ENCODE results near the gene RTN4RL1. TPM values are rescaled to one million over a fixed set of nuclear protein-coding genes. Genes with fewer than 3 reads are reported as not detected.
"Not testable (repeated sequence)": the region's sequence is repeated elsewhere in the genome, so short reads cannot be mapped to it uniquely, and the experiment has no call there.

The RTN4RL1 gene
- total RNA-seq, 1 experiment from 2014 or later, result 0.67 TPM

DNA sequence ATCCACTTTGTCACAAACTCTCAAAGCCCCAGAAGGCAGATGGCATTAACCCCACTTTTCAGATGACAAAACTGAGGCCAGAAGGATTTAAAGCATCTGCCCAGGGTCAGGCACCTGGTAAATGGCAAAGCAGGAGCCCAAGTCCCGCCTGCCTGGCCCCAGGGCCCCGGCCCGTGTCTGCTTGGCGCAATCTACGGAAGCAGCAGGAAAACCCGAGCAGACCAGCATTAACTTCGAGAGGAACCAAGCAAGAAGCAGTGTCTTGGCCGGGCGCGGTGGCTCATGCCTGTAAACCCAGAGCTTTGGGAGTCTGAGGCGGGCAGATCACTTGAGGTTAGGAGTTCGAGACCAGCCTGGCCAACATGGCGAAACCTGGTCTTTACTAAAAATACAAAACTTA lies 21.6 kb downstream of the RTN4RL1 start:
- no peak for DNase-seq (ENCODE audit: low read depth)

DNA sequence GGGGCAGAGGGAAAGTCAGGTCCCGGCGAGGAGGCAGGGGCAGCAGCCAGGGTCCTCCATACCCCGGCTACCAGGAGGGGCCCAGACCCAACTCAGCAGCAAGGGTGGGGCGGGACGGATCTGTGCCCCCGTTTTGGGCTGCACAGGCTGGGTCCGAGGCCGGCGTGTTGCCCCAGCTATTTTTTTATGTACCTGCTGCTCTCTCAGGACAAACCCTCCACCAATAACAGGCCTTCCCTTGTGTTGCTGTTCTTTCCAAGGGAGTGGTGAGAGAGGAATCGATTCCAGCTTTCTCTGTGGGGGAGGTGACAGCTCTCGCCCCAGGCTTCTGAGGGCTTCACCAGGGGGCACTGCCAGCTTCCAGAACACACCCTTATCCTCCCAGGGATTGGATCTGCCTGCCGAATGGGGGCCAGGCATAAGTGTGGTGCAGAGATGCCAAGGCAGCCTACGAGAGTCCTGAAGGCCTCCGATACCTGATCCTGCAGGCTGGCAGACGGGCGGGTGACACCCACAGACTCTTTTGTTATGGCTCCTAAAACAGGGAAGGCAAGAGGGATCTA lies 22.3 kb downstream of the RTN4RL1 start:
- DNase-seq (ENCODE audit: low read depth), result no peak

DNA sequence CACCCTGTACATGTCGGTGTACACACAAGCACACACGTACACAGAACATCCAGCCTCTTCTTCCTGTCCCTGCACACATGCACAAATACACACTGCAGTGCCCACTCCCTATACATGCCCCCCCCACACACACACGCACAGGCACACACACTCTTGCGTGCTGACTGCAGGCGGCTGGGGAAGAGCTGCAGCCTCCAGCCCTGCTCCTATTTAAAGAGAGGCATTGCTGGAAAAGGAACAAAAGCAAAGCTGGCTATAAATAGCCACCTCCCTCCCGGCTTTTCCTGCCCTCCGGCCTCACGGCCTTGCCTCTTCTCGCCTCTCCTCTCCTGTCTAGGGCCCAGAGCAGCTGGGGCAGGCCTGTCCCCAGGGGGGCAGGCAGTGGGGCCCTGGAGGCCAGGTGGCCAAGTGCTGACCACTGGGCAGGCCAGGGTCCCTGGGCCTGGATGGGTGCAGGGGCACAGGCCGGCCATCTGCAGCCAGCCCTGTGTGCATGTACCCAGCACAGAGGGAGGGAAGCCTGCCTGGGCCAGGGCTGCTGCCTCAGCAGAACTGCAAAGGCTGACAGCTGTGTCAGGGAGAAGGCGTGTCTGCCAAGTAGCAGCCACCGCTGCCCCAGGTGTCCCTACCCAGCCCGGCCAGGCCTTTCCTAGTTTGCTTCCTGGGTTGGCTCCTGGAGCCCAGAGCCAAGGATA lies 25.4 kb downstream of the RTN4RL1 start:
- peak; percentile 47 for DNase-seq (ENCODE audit: low read depth)

DNA sequence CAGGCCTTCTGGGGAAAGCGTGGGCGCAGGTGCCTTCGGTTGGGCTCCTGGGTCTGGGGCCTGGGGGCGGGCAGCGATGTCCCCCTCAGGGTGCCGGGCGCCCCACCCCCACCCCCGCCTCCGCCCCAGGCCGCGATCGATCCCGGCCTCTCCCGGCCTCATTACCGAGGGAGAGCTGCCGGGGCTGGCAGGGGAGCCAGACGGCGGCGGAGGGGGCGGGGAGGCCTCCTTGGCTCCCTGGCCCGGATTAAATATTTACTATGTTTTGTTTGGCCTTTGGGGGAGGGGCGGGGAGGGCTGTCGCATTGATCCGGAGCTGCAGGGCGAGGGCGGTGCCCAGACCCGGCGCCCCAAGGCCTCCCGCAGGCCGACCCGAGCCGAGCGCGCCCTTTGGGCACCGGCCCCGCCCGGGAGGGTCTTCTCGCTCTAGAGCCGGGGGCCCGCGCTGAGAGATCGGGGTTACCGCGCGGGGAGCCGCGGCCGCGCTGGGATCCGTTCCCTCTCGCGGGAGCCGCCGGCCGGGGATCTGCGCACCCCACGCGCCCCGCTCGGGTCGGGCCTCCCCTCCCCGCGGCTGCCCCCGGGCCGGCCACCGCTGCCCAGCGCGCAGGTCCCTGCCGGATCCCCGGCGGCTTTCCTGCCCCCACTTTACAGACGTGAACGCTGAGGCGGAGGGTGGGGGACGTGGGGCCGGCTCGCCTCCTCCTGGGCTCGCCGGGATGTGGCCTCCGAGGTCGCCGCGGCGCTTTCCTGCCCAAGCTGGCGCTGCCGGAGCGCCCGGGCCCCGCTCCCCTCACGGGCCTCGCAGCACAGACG lies 27.0 kb downstream of the RTN4RL1 start:
- DNase-seq (ENCODE audit: low read depth), result no peak

DNA sequence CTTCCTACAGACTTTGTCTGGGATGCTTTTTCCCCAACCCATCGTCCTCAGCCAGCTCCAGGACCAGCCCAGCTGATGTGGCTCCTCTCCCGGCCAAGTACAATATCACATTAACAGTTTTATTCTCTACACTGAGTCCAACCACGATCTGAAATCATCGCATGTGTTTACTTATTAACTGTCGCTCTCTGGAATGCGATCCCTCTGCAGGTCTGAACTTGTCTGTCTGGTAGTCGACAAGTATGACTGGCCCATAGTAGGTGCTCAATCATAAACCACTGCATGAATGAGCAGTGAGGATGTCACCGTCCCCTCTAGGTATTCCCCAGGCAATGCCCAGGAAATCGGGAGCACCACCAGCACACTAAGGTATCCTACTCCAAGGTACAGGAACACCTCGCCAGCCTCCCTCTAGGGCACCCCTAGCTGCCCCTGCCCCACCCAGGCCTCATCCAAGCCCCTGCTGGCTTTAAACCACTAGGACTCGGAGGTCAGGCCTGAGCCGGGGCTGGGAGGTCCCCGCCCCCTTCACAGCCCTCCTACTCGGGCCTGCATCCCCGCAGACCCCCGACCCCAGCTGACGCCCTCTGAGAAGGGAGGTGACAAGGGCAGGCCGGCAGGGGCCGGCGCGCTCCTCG lies 27.7 kb downstream of the RTN4RL1 start:
- DNase-seq (ENCODE audit: low read depth), result peak; percentile 21

DNA sequence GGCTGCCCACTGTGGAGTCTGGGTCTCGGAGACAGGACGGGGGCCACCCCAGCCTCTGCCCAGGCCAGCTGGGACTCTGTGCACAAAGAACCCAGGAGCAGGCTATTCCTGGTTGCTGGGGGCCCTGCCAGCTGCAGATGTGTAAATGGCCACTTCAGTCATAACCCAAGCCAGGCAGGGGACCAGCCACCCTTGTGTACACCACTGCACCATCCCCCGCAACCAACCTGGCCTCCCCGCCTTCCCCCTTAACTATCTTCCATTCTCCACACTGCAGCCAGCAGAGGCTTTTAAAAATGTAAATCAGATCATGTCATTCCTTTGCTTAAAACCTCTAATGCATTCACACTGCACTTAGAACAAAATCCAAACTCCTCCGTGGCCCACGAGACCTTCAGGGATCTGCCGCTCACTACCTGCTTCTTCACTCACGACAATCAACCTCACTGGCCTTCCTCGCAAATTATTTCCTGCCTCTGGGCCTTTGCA lies 28.3 kb downstream of the RTN4RL1 start:
- DNase-seq (ENCODE audit: low read depth), result no peak

DNA sequence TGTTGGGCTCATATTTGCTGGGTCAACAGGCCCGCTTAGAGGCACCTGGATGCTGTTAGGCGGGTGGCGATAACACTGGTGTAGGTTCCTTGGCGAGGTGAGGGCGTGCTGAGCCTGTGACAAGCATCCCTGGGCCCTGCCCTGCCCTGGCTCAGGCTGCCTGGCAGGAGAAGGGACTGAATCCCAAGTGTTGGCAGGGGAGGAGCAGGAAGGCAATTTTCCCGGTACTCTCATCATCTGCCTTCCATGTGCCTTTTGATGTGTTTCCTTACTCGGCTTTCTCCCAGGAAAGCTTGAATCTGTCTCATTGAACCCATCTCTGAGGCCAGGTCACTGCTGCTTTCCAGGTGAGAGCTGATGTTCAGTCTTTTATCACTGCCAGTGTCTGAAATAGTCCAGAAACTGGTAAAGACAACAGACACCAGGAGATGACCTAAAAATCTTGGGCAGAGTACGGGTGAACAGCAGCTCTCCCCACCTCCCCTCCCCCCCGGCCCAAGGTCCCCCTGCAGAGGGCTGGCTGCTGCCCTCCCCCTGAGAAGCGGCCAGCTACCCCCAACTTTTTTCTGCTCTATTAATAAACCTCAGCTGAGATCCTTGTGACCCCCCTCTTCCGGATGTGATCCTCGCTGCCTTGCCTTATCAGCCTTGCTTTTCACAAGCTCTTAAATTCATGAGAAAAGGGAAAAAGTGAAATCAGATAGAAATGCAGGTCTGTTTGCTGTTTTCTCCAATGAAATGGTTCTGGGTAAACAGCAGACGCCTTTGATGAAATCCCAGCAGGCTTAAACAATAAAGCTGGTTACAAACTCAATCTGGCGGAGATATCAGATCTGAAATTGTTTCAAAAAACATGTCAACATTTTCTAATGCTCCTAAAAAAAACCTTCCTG lies 29.0 kb downstream of the RTN4RL1 start:
- no peak for DNase-seq (ENCODE audit: low read depth)

DNA sequence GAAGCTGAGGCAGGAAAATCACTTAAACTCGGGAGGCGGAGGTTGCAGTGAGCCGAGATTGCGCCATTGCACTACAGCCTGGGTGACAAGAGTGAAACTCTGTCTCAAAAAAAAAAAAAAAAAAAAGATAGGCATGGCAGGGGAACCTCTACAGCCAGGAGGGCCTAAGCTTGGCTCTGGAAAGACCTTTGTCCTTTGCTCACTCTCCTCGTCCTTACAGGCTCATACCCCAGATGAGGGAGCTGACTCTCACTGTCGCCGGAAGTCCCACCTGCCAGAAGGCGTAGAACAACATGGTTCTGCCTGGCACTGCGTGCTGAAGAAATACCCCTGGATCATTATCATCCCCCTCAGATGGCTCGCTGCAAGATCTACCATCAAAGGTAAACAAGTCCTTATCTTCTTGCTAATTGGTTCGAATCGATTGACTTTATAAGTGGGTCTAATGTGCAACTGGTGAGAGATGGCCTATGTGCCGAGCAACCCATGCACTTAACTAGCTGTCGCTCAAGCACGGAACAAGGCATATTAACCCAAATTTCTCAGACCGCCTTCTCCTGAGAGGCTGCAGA lies 29.7 kb downstream of the RTN4RL1 start:
- no peak for DNase-seq (ENCODE audit: low read depth)

DNA sequence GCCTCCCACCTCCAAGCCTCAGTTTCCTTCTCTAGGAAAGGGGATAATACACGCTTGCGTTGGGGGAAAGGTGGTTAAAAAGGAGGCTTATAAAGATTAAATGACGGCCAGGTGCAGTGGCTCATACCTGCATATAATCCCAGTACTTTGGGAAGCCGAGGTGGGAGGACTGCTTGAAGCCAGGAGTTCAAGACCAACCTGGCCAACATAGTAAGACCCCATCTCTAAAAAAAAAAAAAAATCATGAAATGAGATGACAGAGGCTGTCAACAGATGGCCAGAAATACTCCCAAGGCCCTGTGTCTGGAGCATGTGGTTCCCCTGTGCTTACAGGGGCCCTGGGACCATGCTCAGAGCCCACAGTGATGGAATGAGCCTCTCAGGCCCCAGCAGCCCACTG lies 30.4 kb downstream of the RTN4RL1 start:
- DNase-seq (ENCODE audit: low read depth), result no peak

DNA sequence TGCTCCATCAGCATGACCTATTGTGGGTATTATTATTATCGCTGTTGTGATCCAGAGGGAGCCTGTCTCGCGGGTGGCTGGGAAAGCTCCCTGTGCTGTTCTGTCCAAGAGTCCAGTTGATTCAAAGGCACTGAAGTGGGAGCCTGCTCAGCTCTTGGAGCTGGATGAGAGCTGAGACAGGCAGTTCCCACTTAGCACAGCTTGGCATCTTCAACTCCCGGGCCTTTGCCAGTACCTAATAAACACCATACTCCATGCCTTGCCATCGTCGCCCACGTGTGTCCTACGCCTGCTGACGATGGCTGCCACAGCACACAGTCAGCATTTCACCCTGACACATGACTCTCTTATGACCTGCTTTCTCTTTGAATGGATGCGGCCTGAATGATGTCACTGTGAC lies 32.6 kb downstream of the RTN4RL1 start:
- DNase-seq (ENCODE audit: low read depth), result no peak

DNA sequence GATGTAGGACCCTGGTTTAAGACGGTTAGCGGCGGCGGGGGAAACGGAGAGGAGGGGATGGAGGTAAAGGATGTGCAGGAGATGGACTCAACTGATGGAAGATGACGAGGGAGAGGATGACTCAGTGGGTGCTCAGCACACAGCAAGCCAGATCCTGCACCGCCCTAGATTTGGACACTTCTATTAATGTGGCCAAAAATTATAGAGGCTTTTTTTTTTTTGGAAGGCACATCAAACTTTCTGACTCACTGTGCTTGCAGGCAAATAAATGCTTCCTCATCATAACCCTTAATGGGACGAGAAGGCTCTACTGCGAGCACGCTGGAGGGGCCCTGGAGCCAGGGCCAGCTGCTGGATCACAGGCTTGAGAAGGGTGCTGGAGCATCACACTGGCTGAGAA lies 36.0 kb downstream of the RTN4RL1 start:
- peak; percentile 90 for DNase-seq (ENCODE audit: low read depth)

DNA sequence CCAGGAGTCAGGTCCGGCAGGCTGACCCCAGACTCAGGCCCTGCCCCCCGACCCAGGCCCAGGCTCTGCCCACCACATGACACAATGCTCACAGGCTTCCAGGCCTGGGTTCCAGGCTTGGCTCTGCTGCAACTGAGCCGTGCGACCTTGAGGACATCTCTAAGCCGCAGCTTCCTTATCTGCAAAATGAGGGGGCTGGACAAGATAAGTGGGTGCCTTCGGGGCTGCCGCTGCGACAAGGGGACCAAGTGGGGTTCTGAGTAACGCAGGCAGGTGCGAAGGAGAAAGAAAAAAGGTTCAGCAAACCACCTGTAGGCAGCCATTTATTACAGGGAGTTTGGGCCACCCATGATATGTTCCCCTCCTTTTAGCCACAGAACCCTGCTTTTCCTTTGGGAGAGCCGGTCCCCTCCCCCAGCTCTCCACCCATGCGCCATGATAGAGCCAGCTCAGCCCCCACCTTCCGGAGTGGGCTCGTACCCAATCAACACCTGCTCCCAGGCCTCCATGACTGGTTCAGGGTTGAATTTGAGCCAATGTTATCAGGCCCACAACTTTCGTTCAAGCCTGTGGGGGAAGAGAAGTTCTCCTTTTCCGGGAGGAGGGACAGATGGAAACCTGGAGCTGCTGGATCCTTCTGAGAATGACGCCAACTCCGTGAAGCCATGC lies 38.2 kb downstream of the RTN4RL1 start:
- DNase-seq (ENCODE audit: low read depth), result no peak

DNA sequence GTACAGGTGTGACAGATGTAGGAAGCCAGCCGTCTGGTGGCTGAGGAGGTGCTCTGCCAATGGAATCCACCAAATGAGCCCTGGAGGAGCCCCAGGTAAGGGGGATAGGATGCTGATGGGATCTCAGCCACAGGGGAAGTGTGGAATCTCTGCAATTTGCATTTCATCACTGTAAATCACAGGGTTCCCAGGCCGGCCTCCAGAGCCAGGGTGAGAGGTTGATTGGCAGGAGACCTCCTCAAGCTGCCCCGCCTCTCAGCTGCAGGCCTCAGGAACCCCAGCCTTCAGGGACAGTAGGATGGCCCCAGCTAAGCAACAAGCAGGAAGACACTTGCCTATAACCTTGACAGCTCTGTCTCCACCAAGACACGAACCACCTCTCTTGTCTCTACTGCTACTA lies 39.4 kb downstream of the RTN4RL1 start:
- DNase-seq (ENCODE audit: low read depth), result no peak

DNA sequence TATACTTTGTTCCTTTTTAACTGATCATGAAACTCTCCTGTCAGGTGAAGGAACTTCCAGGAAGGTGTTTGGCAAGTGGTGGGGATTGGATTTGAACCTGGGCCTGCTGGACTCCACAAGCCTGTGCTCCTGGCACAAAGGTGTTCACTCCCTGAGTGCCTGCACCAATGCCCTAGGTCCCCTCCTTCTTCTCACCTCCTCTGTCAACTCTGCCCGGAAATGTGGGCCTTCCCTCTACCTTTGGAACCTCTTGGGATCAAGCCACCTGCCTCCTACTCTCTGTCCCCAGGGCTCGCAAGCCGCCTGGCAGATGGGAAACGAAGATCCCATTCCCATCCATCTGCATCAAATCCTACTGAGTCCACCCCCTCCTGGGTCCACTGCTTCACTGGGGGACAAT lies 40.0 kb downstream of the RTN4RL1 start:
- no peak for DNase-seq (ENCODE audit: low read depth)

DNA sequence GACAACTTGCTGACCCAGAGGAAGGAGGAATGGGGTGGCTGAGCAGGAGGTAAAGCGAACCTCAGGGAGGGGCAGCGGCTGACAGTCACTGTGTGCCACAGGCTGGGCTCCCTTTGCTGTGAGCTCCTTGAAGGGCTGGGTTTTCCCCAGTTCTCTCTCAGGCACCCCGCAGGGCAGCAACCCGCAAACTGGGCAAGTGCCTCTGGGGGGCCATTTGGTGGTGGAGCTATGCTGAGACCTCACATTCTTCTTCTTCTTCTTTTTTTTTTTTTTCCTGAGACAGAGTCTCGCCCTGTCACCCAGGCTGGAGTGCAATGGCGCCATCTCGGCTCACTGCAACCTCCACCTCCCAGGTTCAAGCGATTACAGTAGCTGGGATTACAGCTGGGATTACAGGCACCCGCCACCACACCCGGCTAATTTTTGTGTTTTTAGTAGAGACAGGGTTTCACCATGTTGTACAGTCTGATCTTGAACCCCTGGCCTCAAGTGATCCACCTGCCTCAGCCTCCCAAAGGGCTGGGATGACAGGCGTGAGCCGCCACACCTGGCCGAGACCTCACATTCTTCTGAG lies 42.3 kb downstream of the RTN4RL1 start:
- DNase-seq (ENCODE audit: low read depth), result not testable (repeated sequence)

DNA sequence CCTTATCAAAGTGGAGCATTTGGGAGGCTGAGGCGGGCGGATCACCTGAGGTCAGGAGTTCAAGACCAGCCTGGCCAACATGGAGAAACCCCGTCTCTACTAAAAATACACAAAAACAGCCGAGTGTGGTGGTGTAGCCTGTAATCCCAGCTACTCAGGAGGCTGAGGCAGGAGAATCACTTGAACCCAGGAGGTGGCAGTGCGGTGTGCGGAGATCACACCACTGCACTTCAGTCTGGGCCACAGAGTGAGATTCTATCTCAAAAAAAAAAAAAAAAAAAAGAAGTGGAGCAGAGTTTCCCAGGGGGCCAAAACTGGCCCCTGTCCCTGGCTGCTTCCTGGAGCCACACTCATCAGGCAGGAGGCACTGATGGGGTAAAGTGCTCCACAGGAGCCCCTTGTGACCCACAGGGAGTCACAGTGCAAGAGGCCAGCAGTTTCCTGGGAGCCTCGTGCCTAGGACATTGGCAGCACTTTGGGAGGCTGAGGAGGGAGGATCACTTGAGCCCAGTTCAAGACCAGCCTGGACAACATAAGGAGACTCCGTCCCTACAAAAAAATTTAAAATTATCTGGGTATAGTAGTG lies 44.4 kb downstream of the RTN4RL1 start:
- DNase-seq (ENCODE audit: low read depth), result no peak

DNA sequence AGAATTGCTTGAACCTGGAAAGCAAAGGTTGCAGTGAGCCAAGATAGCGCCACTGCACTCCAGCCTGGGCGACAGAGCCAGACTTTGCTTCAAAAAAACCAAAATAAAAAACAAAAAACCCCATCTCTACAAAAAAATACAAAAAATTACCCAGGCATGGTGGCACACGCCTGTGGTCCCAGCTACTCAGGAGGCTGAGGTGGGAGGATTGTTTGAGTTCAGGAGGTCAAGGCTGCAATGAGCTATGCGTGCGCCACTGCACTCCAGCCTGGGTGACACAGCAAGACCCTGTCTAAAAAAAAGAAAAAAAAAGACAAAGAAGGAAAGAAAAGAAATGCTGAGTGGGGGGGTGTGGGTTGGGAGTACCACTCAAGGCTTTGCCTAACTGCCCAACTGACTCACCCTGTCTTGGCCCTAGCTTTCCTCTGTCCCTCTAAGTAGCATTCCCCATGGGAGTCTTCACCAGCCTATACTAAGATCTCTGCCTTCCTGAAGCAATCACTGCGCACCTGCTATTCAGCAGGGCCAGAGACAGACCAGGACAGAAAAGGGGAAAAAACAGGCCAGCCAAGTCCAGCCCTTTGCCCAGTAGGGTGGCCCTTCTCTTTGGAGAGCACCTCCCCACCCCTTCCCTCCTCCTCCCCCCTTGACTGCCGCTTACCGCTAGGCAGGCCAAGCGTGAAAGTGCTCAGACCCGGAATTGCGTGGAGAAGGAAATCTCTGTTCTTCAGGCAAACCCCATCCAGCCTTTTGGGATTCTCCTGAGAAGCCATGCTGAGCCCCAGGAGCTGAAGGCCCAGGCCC lies 45.8 kb downstream of the RTN4RL1 start:
- no peak for DNase-seq (ENCODE audit: low read depth)

DNA sequence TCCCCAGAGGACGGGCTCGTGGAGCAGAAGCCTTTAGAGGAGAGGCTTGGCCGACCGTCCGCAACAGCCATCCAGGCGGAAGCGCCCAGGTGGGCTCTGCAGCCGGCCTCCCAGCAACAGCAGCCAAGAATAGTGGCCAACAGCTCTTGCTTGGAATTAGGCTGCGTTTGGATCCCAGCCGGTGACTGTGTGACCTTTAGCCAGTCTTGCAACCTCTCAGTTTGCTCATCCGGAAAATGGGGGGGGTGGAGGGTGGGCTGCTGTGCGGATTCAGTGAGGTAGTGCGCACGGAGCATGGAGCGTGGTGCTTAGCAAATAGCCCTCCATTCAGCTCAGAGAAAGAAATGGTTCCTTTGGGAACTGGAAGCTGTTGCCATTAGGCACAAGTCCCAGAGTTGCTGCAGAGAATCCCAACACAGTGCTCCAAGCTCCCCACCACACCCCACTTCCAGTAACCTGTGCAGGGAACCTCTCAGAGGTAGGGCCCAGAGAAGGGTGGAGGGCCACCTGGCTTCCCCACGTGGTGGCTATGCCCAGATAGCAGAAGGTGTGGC lies 46.7 kb downstream of the RTN4RL1 start:
- no peak for DNase-seq (ENCODE audit: low read depth)
